Activated T-helper 1 cell treated with Interleukin-2 at 50 U/mL for 16 hours (primary cell): Measurements from ENCODE around the gene NEO1.
A peak's percentile ranks its signal among the peaks of the same experiment; 100 is the strongest.

Experiments
- DNase-seq: peaks from one replicate; pipeline ENCODE4 v3.0.0-alpha.2; 2020; ENCODE audit warnings: low read depth

The NEO1 gene

GRCh38 chr15:73031648-73032047 is 20.6 kb upstream of the NEO1 start:
- DNase-seq = no peak

DNA sequence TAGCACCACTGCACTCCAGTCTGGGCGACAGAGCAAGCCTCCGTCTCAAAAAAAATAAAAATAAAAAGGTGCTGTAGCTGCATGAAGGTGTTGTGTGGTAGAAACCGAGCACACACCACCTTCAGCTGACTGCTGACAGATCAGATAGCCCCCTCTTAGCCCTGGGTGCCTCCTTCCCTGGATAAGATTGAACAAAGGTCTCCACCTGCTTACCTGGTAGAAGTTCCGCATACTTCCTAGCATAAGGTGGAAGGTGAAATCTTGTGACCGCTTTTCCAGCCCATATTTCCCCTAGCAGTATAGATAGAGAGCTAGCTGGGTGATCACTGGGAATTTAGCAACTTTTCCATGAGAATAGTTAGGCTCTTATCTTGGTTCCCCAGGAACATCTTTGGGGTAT is 18.7 kb upstream of the NEO1 start:
- no peak for DNase-seq

DNA sequence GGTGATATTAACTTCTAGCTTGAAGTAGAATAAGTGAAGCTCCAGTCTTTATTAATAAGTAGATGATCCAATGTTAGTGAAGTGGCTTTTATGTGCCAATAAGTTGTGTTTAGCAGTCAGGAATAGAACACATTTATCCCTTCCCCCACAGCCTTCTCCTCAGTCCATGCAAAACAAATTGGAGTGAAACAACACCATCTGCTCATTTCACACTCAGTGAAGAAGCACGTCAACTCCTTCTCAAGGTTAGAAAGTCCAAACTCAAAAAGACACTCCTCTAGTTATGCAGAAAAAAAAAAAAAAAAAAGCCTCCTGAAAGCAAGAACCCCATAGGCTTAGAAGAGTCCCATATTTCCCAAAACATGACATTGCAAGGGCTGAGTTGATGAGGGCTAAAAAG is 18.0 kb upstream of the NEO1 start:
- no peak for DNase-seq

DNA sequence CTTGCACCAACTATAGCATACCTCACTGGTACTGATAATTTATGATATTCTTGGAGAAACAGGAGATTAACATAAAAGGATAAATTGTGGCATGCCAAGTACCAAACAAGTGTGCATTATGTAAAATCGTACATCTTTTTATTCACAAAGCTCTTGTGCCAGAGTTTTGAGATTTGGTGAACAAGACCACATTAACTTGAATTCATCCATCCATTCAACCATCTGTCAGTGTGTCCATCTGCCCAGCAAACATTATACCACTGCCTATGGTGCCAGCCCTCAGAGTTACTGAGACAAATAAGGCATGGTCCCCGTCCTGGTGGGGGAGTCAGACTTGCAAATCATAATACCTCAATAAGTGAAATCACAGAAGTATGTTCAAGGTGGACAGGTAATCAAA is 17.0 kb upstream of the NEO1 start:
- no peak for DNase-seq

DNA sequence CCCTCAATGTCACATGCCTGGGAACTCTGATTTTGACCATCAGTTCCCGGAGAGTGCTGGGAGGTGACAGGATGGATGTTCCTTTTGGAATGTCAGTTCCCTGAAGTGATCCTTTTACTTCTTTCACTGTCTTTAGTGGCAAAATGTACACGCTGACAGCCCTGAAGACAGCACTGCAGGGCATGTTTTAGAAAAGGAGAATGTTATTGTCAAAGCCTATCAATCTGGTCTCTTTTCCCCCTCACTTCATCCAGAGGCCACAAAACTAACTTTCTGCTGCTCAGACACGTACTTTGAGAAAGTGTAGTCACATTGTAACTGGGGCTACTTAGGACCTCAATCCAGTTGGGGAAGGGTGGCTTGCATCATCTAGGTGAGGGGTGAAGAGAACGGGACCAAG is 14.0 kb upstream of the NEO1 start:
- DNase-seq = no peak

DNA sequence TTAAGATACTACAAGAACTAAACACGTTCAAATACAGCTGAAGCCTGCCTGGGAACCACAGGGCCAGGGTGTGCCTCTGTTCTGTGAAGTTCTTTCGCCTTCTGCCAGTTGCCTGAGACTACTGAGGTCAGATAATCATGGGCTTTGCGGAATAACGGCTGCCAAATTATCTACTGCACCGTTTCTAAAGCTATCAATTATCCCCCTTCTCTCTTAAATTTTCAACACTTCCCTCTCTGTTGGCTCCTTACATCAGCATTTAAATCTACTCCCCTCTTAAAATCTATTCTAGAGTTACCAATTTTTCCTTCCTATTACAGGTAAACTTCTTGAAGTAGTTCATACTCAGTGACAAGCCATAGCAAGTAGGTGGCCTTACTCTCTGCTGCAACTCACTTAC is 6.2 kb upstream of the NEO1 start:
- no peak for DNase-seq

DNA sequence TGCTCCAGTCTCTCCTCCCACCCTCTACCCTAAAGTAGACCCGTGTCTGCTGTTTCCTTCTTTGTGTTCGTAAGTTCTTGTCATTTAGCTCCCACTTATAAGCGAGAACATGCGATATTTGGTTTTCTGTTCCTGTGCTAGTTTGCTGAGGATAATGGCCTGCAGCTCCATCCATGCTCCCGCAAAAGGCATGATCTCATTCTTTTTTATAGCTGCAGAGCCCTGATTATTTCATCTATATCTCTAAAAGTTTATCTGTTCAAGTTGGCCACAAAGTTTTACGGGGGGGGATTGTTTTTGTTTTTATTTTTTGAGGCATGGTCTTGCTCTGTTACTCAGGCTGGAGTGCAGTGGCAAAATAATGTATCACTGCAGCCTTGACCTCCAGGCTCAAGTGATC is 4.4 kb upstream of the NEO1 start:
- DNase-seq = no peak

GRCh38 chr15:73048624-73049295 is 3.5 kb upstream of the NEO1 start:
- DNase-seq = no peak

GRCh38 chr15:73049564-73050215 is 2.6 kb upstream of the NEO1 start:
- no peak for DNase-seq

GRCh38 chr15:73050561-73051295 is 1.5 kb upstream of the NEO1 start:
- DNase-seq = no peak

- DNase-seq = no peak
Observed at GRCh38 chr15:73051391-73051806, 864 bp upstream of the NEO1 start.

DNA sequence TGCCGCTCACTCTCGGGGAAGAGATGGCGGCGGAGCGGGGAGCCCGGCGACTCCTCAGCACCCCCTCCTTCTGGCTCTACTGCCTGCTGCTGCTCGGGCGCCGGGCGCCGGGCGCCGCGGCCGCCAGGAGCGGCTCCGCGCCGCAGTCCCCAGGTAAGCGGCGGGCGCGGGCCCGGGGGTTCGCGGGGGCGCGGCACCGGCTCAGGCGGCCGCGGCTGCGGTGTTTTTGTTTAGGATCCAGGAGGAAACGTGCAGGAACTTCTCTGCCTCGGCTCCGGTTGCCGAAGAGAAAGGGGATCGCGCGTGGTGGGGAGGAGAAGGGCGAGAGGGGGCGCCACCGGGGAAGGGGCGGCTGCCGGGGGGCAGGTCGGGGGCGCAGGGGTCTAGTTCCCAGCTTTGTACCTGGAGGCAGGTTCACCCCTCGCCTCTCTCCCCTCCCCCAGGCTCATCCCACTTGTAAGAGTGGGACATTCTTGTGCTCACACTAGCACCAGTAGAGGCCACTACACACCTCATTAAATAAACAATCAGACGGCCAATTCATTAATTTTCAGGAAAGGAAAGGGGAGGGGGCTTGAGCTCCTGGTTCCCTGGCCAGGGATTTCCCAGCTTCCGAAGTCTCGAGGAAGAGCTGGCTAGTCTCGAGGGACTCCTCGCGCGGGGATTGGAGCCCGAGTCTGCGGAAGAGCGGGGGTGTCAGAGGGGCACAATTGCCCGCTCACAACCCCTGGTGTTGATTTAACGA is 562 bp downstream of the NEO1 start:
- DNase-seq = peak; percentile 5

DNA sequence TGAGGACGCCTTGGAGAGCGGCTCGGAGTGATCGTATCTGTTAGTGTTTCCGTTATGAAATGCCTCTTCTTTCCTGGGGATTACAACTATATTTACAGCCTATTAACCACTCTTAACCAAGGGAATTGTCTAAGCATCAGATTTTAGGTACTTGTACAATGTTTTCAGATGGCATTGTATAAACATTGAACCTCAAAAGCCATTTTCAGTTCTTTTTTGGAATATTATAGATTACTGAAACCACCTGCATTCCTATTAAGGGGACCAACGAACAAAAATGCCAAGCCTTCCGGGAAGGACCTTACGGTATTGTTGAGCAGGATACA is 1.1 kb downstream of the NEO1 start:
- DNase-seq = no peak

GRCh38 chr15:73054417-73054953 is 2.2 kb downstream of the NEO1 start:
- no peak for DNase-seq

GRCh38 chr15:73056460-73056859 is 4.2 kb downstream of the NEO1 start:
- DNase-seq = no peak

- DNase-seq = no peak
Observed at GRCh38 chr15:73058437-73058836, 6.2 kb downstream of the NEO1 start.

- no peak for DNase-seq
Observed at GRCh38 chr15:73065114-73065513, 12.9 kb downstream of the NEO1 start.

DNA sequence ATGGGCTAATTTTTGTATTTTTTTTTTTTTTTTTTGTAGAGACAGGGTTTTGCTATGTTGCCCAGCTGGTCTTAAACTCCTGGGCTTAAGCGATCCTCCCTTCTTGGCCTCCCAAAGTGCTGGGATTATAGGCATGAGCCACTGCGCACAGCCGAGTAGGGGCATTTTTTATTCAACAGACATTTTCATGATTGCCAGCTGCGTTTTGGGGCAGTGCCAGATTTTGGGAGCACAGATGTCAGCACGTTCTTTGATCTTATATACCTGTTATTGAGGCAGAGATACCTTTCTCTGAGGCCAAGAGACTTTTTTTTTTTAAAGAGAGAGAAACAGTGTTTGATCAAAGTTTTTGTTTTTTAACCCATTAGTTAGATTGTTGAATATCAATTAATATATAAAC is 16.8 kb downstream of the NEO1 start:
- DNase-seq = no peak

DNA sequence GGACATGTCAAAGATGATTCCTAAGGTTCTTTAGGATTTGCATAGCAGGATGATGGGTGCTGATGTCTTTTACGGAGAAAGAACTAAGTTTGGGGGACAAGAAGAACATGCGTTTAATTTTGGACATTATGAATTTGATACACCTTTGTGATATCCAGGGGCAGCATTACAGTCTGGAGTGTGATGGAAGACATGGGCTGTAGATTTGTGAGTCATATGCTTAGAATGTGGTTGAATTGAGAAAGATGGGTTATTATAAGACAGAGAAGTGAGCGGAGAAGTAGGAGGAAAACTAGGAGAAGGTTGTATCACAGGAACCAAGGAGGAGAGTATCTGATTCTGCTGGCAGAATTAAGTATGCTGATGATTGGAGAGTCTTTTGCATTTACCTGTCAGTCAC is 20.6 kb downstream of the NEO1 start:
- no peak for DNase-seq

DNA sequence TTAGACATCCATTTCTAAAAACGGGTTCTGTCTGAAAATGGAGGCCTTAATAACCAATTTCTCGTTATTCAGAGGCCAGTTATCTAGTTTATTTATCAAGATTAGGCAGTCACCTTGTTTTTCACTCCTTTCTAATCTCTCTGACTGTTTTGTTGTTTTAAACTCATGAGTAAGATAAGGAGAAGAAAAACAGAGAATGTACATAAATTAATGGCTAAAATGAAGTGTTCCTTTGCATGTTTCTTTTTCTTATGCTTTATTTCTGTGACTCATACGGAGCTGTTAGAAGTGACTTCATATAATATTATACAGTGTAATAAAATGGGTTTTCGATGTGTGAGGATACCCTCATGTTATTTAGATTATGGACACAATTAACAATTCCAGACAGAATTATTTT is 22.0 kb downstream of the NEO1 start:
- DNase-seq = no peak

DNA sequence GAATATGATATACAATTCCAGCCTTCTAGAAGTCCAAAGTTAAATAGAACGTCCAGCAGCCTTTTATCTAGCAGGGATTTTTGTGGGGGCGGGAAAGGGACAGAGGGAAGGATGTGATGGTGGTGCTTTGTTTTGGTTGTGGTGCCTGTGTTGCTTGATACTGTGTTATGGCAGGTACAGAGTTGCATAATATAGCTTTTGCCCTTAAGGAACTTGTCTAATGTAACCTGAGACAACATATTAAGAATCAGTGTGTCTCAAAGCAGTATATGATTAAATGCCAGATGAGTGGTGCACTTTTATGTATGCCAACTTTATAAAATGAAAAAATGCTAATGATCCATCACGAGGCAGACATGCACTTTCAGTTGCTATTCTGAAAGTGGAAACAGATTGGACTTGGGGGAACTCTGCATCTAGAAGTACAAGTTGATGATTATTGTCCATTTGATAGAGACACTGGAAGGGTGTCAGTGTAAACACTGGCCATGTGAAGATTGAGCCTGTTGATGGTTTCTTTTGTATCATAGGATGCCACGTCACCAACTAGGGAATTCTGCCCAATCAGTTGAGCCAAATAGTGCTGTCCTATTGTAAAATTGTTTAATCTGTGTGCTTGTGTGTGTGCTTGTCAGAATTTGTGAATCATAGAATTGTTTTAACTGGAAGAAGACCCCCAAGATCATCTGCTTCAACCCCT is 23.0 kb downstream of the NEO1 start:
- DNase-seq = no peak

DNA sequence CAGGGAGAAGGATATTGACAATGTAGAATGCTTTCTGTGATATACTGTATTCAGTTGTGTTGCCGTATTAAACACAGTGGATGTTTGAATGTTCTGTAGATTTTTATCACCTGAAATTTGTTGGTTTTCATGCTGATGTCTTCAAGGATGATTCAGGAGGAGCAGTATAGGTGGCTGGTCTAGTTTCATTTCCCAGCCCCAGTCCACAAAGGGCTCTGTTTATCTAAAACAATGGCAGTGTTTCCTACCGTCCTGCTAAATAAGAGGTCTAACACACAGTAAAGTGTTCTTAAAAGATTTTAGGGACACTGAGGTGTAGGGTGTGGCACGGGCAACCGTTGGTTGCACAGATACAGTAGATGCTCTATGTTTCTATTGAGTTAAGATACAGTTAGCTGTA is 26.0 kb downstream of the NEO1 start:
- no peak for DNase-seq
